HL-60 (cell line): ENCODE results near the gene ANKFY1.
A peak's percentile ranks its signal among the peaks of the same experiment; 100 is the strongest.

ENCODE experiments used
- DNase-seq, 2 experiments: peaks; one replicate each; pipeline ENCODE4 v3.0.0-alpha.2; 2010 to 2020; ENCODE audit warnings: low read depth in 1 of 2, low spot score in 1 of 2
- H3K27ac ChIP-seq: fragments of 250-450 bp; sonication (Bioruptor Pico); replicated peaks from 2 replicates; pipeline ENCODE4 v1.5.1; 2020; ENCODE audit warnings: mild to moderate bottlenecking, moderate library complexity
- H3K27me3 ChIP-seq: fragments of 250-450 bp; sonication (Bioruptor Pico); 2 replicates; pipeline ENCODE4 v1.5.1; 2021; ENCODE audit warnings: mild to moderate bottlenecking, moderate library complexity; ENCODE audit not compliant: insufficient read depth, poor library complexity, severe bottlenecking
- H3K4me3 ChIP-seq: replicated peaks from 2 replicates; pipeline ENCODE4 v1.5.1; 2011; ENCODE audit warnings: mild to moderate bottlenecking, control low read depth, low read length; ENCODE audit not compliant: insufficient read depth
- CTCF ChIP-seq: IDR thresholded peaks from one replicate; pipeline ENCODE4 v1.5.1; 2011; ENCODE audit warnings: low read length, control low read depth, inconsistent platforms; ENCODE audit not compliant: insufficient read depth
- GABPA ChIP-seq: IDR thresholded peaks from 2 replicates; pipeline ENCODE4 v1.6.1; 2012; ENCODE audit warnings: low read depth
- POLR2AphosphoS5 ChIP-seq: IDR thresholded peaks from 2 replicates; pipeline ENCODE4 v1.6.1; 2012; ENCODE audit warnings: low read depth
- SPI1 ChIP-seq: IDR thresholded peaks from 2 replicates; pipeline ENCODE4 v1.6.1; 2012; ENCODE audit warnings: low read depth, mild to moderate bottlenecking, borderline replicate concordance
- TF ChIP-seq, protein P1 (sequence below): IDR thresholded peaks from 2 replicates; pipeline ENCODE4 v1.6.1; 2012; ENCODE audit warnings: low read depth; ENCODE audit not compliant: insufficient replicate concordance

Gene ANKFY1

GRCh38 chr17:4262703-4263102 is 1.1 kb downstream of the ANKFY1 start:
- Histone ChIP-seq H3K4me3 (peak overlapping the region; percentile 77), H3K27me3 (no peaks in the 10 kb centered on the region), H3K27ac (peak overlapping the region; percentile 80)
- DNase-seq: no peak
- TF ChIP-seq GABPA (no peak), POLR2AphosphoS5 (no peak), SPI1 (no peak), CTCF (no peak)
- TF ChIP-seq, protein P1, sequence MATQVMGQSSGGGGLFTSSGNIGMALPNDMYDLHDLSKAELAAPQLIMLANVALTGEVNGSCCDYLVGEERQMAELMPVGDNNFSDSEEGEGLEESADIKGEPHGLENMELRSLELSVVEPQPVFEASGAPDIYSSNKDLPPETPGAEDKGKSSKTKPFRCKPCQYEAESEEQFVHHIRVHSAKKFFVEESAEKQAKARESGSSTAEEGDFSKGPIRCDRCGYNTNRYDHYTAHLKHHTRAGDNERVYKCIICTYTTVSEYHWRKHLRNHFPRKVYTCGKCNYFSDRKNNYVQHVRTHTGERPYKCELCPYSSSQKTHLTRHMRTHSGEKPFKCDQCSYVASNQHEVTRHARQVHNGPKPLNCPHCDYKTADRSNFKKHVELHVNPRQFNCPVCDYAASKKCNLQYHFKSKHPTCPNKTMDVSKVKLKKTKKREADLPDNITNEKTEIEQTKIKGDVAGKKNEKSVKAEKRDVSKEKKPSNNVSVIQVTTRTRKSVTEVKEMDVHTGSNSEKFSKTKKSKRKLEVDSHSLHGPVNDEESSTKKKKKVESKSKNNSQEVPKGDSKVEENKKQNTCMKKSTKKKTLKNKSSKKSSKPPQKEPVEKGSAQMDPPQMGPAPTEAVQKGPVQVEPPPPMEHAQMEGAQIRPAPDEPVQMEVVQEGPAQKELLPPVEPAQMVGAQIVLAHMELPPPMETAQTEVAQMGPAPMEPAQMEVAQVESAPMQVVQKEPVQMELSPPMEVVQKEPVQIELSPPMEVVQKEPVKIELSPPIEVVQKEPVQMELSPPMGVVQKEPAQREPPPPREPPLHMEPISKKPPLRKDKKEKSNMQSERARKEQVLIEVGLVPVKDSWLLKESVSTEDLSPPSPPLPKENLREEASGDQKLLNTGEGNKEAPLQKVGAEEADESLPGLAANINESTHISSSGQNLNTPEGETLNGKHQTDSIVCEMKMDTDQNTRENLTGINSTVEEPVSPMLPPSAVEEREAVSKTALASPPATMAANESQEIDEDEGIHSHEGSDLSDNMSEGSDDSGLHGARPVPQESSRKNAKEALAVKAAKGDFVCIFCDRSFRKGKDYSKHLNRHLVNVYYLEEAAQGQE: no peak

DNA sequence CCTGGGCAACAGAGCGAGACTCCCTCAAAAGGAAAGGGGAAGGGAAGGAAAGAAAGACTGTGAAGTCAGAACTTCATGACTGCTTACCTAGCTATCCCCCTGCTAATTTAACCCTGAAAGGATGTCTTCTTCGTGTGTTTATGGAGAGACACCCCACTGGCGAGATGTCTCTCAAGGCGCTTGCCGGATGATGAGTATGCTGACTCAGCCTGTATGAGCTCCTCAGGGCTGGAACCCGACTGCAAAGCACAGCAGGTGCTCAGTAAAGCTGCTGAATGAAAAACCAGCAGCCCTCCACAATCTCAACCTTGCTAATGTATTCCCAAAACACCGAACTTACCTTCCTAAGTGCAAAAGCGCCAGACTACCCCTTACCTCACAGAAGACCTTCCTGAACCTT is 2.3 kb downstream of the ANKFY1 start:
- TF ChIP-seq, protein P1: no peak
- TF ChIP-seq POLR2AphosphoS5: no peak
- TF ChIP-seq CTCF: no peak
- TF ChIP-seq SPI1: no peak
- TF ChIP-seq GABPA: no peak
- DNase-seq: no peak
- no peak overlapping the region for H3K4me3 ChIP-seq
- no peak overlapping the region for H3K27ac ChIP-seq
- no peaks in the 10 kb centered on the region for H3K27me3 ChIP-seq

GRCh38 chr17:4258867-4259266 is 4.9 kb downstream of the ANKFY1 start:
- TF ChIP-seq CTCF (no peak), POLR2AphosphoS5 (no peak), GABPA (no peak), SPI1 (no peak)
- TF ChIP-seq, protein P1: no peak
- no peak for DNase-seq
- no peak overlapping the region for H3K4me3 ChIP-seq
- H3K27me3 ChIP-seq: no peaks in the 10 kb centered on the region
- no peak overlapping the region for H3K27ac ChIP-seq
